Activated CD8-positive, alpha-beta memory T cell treated with anti-CD3 and anti-CD28 coated beads, Interleukin-2, amount 50 U/mL, for 24 hours (primary cell): Measurements from ENCODE around the gene SLC39A11.

Experiments used
- DNase-seq: peaks from one replicate; pipeline ENCODE4 v3.0.0-alpha.2; 2020; ENCODE audit errors: extremely low read depth

Gene SLC39A11

DNA sequence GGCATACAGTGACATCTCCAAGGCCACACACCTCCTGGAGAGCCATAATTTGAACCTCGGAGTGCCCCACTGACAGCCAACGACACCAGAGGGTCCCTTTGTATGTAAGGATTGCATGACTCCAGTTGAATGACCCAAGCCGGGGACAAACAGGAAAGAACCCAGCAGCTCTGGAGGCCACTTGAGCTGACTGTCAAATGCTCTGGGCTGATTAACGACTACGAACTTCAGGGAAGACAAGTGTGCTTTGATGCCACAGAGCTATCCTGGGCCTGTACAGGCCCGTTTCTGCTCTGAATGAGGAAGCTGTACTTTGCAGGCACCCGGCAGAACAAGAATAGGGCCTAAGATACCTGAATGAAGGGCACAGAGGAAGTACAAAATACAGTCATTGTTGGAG, 404.6 kb downstream of the SLC39A11 start:
- DNase-seq, result no peak

DNA sequence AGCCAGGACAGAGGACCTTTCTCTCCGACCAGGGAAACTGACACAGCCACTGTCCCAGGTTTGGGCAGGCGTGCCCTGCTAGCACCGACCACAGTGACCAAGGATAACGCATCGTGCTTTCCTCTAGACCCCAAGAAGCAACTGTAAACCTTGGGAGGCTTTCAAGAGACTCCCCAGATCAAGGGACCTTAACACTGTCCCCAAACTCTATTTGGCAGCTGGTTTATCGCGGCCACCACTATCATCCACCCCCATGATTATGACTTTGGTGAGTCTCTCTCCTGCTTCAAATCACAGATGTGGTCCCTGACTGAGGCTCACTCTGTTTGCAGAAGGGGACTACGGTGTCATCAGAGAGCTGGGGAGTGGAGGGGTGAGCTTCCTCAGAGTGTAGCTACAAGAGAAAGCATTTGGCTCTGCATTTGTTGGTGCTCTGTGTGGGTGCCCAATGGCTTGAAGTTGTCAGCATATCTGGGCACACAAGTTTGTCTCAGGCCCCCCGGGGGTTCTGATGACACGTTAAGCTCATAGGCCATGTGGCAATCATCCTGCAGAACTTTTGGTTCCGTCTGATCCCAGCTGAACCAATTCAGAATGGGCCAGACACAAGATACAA, 408.0 kb downstream of the SLC39A11 start:
- DNase-seq, result no peak

DNA sequence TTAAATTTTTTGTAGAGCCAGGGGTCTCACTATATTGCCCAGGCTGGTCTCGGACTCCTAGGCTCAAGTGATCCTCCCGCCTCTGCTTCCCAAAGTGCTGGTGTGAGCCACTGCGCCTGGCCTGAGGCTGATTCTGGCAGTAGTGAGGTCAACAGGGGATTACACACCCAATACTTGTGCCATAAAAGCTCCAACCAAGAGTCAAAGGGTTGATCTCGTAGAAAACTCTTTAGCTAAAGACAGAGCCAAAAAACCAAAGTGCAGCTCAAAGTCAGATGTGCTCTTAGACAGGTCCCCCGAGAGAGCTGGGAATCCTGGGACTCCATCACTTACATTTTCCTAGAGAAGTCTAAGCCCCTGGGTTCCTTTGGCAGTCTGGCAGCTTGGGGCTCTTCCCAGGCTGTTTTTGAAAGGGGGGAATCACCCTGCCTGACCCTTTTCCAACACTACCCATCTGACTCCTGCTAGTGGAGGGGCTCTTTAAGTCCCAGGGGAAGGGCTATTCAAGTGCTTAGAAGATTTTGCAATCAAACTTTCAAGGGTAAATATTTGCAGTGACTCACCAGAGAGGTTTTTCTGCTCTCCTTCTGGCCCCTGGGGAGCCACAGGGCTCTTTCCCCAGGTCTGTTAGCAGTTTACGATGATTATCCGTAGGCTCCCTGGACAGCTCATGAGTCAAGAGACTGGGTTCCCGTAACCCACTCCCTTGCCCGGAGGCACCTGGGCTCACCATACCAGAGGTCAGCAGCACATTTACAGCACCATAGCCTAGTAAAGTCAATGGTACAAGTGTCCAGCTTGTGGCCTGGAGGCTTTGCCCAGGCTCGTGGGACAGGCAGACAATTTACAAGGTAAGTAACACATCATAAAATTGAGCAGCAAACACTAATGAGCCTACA, 408.7 kb downstream of the SLC39A11 start:
- DNase-seq, result no peak

DNA sequence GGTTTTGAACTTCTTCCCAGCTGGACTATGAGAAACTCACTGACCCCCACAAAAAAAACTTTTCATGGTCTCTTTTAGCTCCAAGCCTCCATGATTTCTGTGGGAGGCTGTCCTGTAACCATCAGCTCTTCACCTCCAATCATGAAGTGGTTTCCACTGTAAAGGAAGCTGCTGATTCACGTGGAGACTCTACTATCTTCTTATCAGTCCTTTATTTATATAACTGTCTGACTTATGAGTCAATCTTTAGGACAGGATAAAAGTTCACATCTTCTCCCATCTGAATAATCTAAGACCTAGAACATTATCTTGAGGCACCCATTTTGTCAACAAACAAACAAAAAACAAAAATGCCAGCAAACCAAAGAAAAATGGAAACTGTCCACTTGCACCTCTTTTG, 409.9 kb downstream of the SLC39A11 start:
- no peak for DNase-seq

DNA sequence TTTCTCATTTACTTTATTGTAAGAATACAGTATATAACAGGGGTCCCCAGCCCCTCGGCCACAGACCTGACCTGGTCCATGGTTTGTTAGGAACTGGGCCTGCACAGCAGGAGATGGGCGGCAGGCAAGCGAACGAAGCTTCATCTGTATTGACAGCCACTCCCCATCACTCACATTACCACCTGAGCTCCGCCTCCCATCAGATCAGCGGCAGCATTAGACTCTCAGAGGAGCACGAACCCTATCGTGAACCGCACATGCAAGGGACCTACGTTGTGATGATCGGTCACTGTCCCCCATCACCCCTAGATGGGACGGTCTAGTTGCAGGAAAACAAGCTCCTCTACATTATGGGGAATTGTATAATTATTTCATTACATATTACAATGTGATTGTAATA, 410.6 kb downstream of the SLC39A11 start:
- no peak for DNase-seq

DNA sequence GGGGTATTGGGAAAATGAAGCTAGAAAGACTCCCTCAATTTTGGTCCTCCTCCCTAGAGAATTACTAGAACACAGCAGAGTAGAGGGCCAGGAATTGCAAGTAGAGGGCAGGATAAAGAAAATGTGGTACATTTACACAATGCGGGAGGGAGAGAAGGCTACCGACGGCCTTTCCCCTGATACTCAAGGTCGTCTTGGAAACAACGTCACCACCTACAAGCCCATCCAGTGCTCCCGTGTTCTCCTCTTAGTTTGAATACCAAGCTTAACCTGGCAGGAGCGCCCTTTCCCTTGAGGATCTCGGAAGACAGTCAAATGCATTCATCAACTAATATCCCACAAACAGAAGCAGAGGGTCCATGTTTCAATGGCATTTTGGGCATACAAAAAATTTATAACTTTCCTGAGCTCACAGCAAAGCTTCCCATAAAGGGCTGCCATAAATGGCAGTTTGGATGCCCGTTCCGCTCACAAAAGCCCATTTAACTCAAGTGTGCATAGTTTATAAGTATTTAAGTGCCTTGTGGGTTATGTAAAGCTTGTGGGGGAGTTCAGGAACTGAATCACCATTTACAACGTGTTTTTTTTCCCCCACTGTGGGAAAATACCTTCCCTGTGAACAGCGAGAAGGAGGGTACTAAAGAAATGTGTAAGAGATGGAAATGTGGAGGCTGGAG, 414.6 kb downstream of the SLC39A11 start:
- no peak for DNase-seq

DNA sequence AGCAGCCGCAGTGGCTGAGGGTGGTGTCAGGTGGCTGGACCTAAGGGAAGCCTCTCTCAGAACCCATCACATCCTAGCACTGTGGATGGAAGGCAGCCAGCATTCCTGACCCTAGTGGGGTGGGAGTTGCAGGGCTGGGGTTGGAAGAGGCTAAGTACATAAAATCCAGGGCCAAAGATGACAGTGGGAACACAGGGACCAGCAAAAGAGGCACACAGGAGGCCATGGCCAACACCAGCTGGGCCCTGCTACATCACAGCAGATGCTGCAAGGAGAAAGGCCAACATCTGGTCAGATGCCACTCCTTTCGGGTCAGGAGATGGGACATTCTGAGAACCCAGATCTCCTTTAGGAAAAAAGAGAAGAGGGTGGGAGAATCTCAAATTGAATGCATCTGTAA, 415.4 kb downstream of the SLC39A11 start:
- DNase-seq, result no peak

DNA sequence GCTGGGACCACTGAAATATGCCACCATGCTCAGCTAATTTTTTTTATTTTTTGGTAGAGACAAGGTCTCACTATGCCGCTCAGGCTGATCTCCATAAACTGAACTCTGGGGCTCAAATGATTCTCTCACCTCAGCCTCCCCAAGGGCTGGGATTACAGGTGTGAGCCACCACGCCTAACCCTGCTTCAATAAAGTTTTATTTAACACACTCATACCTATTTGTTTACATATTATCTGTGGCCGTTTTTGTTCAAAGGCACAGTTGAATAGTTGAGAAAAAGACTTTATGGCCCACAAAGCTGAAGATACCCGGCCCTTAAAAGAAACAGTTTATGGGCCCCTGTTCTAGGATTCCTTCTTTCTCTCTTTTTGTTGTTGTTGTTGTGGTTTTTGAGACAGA, 419.8 kb downstream of the SLC39A11 start:
- DNase-seq, result no peak

DNA sequence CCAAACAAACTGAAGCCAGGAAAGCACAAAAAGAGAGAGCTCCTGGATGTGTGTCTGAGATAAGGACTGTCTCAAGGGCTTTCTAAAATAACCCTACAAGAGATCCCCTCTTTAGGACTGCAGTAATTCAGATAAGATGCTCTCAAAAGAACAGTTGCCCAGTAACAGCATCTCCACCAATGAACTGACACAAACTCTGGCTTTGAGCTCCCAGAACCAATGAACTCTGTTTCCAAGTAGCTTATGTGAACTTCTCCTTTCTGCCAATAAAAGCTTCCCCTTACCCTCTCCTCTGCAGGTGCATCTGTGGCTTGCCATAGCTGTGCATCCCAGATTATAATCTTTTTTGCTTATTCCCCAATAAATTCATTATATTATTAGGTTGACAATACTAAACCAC, 421.5 kb downstream of the SLC39A11 start:
- DNase-seq, result no peak

DNA sequence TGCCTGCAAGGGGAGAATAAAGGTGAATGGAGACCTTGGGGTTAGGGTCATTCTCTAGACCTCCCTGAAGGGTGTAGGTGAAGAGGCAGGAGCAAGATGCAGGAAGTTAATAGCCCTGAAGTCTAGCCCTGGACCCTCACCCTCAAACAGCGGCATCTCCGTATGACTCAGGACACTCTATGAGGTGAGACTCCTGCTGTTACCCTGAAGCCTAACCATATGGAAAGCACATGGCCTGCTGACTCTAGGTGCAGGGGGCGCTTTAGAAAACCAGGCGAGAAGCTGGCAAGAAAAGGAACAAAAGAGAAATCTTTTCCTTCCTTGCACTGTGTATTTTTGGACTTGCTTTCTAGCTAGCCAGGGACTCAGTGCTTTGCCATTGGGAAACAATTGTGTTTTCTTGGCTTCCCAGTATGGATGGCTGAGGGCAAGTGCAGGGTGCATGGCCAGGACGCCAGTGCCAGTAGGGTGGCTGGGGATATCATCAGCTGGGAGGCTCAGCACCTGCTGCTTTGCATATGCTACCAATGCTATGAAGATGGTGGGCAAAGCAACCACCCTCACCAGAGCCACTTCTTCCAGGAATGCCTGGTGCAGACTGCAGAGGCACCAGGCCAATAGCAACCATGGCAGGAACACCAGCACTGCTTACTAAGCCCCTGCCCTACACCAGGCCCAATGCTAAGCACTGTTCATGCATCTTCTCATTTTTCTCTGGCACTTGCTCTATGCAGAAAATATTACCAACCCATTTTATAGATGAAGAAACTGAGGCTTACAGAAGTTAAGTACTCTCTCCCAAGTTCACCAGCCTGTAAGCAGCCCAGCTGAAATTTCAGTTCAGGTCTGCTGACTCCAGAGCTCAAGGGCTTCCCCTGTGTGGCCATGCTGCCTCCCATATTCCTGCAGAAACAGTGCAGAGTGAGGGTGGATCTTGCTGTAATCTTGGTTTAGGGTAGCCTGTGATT, 425.1 kb downstream of the SLC39A11 start:
- DNase-seq, result no peak

DNA sequence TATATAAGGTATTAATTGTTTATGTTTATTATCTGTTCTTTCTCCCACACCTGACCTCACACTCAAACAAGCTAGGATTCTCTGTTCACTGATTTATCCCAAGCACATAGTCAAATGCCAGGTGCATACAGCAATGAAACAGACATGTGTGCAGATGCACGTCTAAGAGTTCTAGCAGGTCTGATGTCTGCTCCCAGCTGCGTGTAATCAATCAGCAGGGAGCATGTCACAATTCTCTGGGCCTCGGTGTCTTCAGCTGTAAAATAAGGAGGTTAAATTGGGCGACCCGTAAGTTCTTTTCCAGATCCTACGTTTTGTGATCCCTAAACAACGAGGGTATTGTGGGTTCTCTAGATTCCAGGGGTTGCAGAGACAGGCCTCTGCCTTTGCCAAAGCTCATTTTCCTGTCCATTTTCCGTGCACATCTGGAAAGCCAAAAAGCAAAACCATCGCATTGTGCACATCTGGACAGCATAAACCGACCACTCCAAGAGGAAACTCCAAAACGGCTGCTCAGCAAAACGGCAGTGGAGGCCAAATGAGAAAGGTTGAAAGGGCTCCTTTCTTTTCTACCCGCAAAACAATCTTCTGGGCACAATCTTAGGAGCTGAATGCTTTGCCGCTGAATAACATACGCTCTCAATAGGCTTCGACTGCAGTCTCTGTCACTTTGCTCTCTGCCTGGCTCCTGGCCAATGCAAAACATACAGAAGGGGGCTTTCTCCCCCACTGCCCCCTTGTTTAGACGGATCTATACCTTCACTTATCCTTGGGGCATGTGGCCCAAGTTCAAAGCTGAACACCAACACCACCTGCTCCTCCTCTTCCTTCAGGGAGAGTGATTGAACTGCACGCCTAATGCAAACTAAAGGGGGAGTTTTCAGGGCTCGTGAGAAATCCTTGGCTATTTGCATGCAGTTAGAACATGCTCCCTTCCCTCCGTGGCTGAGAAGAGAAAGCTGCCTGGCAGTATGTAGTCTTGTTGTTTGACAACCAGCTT, 426.3 kb downstream of the SLC39A11 start:
- no peak for DNase-seq

DNA sequence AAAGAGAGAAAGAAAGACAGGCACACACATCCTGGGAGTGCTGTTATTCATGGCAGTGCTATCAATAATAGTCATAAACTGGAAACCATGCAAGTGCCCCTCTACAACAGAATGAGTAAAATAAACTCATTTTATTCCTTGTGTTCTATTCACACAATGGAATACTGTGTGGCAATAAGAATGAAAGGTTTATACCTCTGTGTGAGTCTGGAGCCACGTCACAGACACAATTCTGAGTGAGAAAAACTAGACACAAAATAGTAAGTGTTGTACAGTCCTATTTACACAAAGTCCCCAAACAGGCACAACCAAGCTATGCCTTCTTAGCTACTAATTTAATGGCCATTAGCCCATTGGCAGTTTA, 429.7 kb downstream of the SLC39A11 start:
- DNase-seq, result no peak

DNA sequence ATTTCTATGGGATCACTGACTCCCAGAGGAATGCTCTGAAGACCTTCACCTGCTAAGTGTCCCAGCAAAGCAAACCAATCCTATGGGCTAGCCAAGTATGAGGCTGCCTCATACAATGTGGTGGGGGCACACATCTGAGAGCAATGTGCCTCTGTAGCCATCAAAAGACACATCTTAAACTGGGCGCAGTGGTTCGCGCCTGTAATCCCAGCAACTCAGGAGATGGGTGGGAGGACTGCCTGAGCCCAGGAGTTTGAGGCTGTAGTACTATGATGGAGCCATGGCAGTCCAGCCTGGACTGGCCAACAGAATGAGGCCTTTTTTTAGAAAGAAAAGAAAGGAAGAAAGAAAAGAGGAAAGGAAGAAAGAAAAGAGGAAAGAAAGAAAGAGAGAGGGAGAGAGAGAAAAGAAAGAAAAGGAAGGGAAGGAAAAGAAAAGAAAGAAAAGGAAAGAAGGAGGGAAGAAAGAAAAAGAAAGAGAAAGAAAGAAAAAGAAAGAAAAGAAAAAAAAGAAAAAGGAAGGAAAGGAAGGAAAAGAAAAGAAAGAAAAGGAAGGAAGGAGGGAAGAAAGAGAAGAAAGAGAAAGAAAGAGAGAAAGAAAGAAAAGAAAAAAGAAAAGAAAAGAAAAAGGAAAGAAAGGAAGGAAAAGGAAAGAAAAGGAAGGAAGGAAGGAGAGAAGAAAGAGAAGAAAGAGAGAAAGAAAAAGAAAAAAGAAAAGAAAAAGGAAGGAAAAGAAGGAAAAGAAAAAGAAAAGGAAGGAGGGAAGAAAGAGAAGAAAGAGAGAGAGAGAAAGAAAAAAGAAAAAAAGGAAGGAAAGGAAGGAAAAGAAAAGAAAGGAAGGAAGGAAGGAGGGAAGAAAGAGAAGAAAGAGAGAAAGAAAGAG, 430.3 kb downstream of the SLC39A11 start:
- no peak for DNase-seq

DNA sequence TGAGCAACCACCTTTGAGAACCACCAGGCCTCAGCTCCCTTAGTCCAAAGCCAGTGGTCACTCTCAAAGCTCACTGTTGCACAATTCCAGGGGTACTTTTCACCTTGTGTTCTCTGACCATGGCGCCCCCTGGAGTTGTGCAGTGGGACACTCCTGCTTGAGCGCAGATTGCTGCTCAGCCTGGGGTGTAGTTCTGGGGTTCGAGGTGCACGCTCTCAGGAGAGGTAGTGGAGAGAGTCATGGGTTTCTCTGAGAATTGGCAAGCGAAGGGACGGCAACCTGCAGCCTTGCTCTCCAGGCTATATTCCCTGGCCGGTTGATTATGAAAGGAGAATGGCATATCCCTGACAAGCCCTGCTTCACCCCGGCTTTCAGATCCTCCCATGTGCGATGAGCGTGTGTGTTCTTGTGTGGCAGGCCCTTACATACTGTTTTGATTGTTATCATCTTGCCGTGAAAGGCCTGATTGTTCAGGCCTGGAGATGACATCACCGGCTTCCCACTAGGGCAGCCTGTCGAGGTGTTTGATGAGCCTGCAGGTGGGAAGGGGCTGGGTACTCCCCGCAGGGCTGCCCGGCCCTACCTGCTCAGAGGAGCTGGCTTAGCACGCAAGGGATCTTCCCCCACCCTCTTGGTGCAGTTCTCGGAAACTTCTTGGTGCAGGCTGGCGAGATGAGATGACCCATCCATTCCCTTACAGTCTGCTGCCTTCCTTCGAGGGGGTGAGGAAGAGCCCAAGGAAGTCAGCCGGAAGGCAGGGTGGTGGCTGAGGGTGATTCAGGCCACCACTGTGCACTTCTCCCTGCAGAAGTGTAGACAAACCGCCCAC, 431.2 kb downstream of the SLC39A11 start:
- DNase-seq, result no peak

DNA sequence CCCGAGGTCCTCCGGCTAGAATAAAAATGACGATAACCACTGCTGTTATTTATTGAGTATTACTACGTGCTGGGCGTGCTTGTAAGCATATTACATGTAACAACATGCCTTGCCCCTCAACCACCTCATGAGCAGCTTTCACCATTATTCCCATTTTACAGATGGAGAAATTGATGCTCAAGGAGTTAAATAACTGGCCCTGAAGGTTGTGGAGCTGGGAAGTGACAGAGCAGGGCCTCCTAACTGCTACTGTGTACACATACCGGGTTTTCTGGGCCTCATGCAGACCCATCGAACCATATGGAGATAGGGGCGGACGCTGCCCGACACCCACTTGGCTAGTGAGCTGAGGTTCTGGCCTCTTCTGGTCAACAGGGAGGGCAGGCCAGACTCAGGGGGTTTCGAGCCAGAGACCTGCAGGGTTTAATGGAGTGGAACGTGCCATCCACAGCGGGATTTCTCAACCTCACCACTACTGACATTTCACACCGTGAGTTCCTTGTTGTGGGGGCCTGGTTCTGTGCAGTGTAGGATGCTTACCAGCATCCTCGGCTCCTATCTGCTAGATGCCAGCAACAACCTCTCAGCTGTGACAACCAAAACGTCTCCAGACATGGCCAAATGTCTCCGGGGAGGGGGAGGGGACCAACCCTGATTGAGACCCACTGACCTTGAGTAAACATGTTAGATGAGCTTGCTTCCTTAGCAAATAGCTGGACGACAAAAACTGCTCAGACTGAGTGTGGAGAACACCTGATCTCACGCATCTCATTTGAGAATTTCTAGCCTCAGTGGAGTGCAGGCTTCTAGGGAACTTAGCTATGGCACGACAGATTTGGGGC, 432.0 kb downstream of the SLC39A11 start:
- DNase-seq, result no peak

DNA sequence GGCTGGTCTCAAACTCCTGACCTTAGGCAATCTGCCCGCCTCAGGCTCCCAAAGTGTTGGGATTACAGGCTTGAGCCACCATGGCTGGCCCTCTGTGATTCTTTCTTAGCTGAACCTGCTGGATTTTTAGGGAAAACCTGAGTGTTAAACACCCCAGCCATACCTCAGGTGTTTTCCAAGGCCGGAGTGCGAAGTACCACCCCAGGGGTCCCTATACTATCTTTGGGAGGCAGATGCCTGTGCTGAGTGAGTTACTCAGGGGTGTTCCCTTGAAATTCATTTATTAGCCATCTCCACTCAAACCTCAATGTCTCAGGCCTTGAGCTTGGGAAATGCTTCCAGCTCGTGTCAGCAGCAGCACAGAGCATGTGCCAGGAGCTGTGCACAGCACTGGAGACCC, 432.7 kb downstream of the SLC39A11 start:
- DNase-seq, result no peak

DNA sequence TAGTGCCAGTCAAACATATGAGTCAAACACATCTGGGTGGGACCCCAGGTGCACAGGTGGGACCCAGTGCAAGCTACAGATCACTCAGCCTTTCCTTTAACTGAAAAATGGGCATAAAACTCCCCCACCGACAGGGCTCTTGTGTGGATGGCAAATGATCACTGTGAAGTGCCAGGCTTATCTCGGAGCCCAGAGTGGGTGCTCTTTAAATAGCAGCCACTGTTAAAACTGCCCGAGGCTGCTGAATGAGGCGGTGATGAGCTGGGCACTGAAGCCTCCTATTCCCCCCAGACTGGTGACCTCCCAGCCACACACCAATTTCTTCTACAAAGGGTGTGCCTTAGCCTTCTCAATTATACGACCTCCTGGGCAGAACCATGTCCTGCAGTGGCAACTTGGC, 433.8 kb downstream of the SLC39A11 start:
- no peak for DNase-seq
